DND-41 (cell line): ENCODE results near the gene NAGA.

Source experiments
- ATAC-seq: fragments of 200-7000 bp; cut with Tn5 transposase; 3 replicates; pipeline ENCODE4 v1.9.1; 2021; ENCODE audit warnings: low read depth; ENCODE audit not compliant: insufficient read depth
- DNase-seq: peaks from one replicate; pipeline ENCODE4 v3.0.0-alpha.2; 2020
- H2AFZ ChIP-seq: 2 replicates; pipeline ENCODE4 v1.6.0; 2012; ENCODE audit warnings: low read depth, low read length
- H3K27ac ChIP-seq: 2 replicates; pipeline ENCODE4 v1.5.1; 2012; ENCODE audit warnings: low read length, inconsistent platforms
- H3K27me3 ChIP-seq: fragments of 200-600 bp; sonication (generic); 2 replicates; pipeline ENCODE4 v1.6.0; 2012; ENCODE audit warnings: low read length, mild to moderate bottlenecking, inconsistent platforms; ENCODE audit not compliant: insufficient read depth, poor library complexity
- H3K36me3 ChIP-seq: 2 replicates; pipeline ENCODE4 v1.5.1; 2012; ENCODE audit warnings: low read length, inconsistent platforms; ENCODE audit not compliant: insufficient read depth
- H3K4me1 ChIP-seq: 2 replicates; pipeline ENCODE4 v1.5.1; 2012; ENCODE audit warnings: mild to moderate bottlenecking, low read length; ENCODE audit not compliant: insufficient read depth
- H3K4me2 ChIP-seq: 2 replicates; pipeline ENCODE4 v1.6.0; 2012; ENCODE audit warnings: mild to moderate bottlenecking, moderate library complexity, low read length, inconsistent platforms; ENCODE audit not compliant: insufficient read depth
- H3K4me3 ChIP-seq, 2 experiments: fragments of 200-600 bp in 1 of 2; shearing (Covaris generic) in 1 of 2; 2 replicates each; pipeline ENCODE4 v1.5.1; 2012 to 2016; ENCODE audit warnings: inconsistent platforms in 2 of 2, low read length in 2 of 2, mild to moderate bottlenecking in 2 of 2, low read depth in 1 of 2, moderate library complexity in 1 of 2
- H3K79me2 ChIP-seq: 2 replicates; pipeline ENCODE4 v1.6.0; 2012; ENCODE audit warnings: low read length, inconsistent platforms; ENCODE audit not compliant: insufficient read depth
- H3K9ac ChIP-seq: 2 replicates; pipeline ENCODE4 v1.6.0; 2012; ENCODE audit warnings: low read depth, mild to moderate bottlenecking, inconsistent platforms, low read length, moderate library complexity
- H3K9me3 ChIP-seq: 2 replicates; pipeline ENCODE4 v1.5.1; 2012; ENCODE audit warnings: low read length, moderate library complexity, mild to moderate bottlenecking, inconsistent platforms; ENCODE audit not compliant: insufficient read depth, severe bottlenecking
- H4K20me1 ChIP-seq: 2 replicates; pipeline ENCODE4 v1.6.0; 2012; ENCODE audit warnings: low read length; ENCODE audit not compliant: insufficient read depth
- EZH2 ChIP-seq: IDR thresholded peaks from 3 replicates; pipeline ENCODE4 v1.6.1; 2012; ENCODE audit warnings: borderline replicate concordance, low read depth, mild to moderate bottlenecking, moderate library complexity, low read length, inconsistent platforms; ENCODE audit not compliant: severe bottlenecking
- TF ChIP-seq, protein P1 (sequence below): IDR thresholded peaks from 2 replicates; pipeline ENCODE4 v1.5.1; 2012; ENCODE audit warnings: borderline replicate concordance, low read length, moderate library complexity, mild to moderate bottlenecking; ENCODE audit not compliant: poor library complexity, severe bottlenecking; ENCODE audit errors: extremely low read depth

The NAGA gene

DNA sequence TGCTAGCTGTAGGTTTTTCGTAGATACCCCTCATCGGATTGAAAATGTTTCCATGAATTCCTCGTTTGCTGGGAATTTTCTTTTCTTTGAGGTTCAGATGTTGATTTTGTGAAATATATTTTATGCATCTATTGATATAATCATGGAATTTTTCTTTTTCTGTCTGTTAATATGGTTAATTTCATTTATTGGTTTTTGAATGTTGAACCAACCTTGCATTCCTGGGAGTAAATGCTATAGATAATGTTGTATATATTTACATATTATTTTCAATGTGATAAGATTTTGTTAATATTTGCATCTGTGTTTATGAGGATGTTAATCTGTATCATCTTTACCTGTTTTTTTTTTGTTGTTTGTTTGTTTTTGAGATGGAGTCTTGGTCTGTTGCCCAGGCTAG, 30.6 kb upstream of the NAGA start:
- no peak overlapping the region for H3K4me2 ChIP-seq
- DNase-seq (no peak), ATAC-seq (no peak)
- H3K79me2 ChIP-seq: no peaks in the 10 kb centered on the region
- no peaks in the 10 kb centered on the region for H3K27me3 ChIP-seq
- TF ChIP-seq, protein P1, sequence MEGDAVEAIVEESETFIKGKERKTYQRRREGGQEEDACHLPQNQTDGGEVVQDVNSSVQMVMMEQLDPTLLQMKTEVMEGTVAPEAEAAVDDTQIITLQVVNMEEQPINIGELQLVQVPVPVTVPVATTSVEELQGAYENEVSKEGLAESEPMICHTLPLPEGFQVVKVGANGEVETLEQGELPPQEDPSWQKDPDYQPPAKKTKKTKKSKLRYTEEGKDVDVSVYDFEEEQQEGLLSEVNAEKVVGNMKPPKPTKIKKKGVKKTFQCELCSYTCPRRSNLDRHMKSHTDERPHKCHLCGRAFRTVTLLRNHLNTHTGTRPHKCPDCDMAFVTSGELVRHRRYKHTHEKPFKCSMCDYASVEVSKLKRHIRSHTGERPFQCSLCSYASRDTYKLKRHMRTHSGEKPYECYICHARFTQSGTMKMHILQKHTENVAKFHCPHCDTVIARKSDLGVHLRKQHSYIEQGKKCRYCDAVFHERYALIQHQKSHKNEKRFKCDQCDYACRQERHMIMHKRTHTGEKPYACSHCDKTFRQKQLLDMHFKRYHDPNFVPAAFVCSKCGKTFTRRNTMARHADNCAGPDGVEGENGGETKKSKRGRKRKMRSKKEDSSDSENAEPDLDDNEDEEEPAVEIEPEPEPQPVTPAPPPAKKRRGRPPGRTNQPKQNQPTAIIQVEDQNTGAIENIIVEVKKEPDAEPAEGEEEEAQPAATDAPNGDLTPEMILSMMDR: no peak
- H3K9me3 ChIP-seq: peaks cover 42% of the 10 kb centered on the region
- H3K4me3 ChIP-seq: no peak overlapping the region
- H2AFZ ChIP-seq: no peak overlapping the region
- no peaks in the 10 kb centered on the region for H4K20me1 ChIP-seq
- H3K4me1 ChIP-seq: no peaks in the 10 kb centered on the region
- no peak overlapping the region for H3K9ac ChIP-seq
- no peak overlapping the region for H3K27ac ChIP-seq
- H3K36me3 ChIP-seq: no peaks in the 10 kb centered on the region; the same call in 1 of the 2 replicates

DNA sequence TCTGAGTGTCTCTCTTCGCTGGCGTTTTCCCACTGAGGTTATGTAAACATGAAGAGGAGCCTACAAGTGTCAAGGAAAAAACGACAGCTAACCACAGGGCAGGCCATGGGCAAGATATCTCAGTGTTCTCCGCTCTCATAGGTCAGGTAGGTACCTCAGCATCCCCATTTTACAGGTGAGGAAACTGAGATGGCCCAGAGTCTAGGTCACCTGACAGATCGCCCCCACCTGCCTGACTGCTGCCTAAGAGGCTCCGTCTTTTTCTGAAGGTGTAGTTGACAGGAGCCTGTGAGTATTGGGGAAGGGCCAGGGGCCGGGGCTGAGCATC, 20.8 kb upstream of the NAGA start:
- H2AFZ ChIP-seq: peak overlapping the region; percentile 86
- TF ChIP-seq EZH2: no peak
- TF ChIP-seq, protein P1: no peak
- H3K9me3 ChIP-seq: no peaks in the 10 kb centered on the region
- H3K4me3 ChIP-seq: peak overlapping the region; percentile 50 to 92
- peak overlapping the region; percentile 77 for H3K27ac ChIP-seq
- H3K9ac ChIP-seq: peak overlapping the region; percentile 70
- DNase-seq (no peak), ATAC-seq (no peak)
- no peaks in the 10 kb centered on the region for H3K27me3 ChIP-seq
- H3K36me3 ChIP-seq: peaks cover 20% of the 10 kb centered on the region
- H3K79me2 ChIP-seq: peaks cover 37% of the 10 kb centered on the region
- H4K20me1 ChIP-seq: peaks cover 8% of the 10 kb centered on the region; the same call in 1 of the 2 replicates
- H3K4me2 ChIP-seq: peak overlapping the region; percentile 85
- H3K4me1 ChIP-seq: peaks cover 29% of the 10 kb centered on the region

DNA sequence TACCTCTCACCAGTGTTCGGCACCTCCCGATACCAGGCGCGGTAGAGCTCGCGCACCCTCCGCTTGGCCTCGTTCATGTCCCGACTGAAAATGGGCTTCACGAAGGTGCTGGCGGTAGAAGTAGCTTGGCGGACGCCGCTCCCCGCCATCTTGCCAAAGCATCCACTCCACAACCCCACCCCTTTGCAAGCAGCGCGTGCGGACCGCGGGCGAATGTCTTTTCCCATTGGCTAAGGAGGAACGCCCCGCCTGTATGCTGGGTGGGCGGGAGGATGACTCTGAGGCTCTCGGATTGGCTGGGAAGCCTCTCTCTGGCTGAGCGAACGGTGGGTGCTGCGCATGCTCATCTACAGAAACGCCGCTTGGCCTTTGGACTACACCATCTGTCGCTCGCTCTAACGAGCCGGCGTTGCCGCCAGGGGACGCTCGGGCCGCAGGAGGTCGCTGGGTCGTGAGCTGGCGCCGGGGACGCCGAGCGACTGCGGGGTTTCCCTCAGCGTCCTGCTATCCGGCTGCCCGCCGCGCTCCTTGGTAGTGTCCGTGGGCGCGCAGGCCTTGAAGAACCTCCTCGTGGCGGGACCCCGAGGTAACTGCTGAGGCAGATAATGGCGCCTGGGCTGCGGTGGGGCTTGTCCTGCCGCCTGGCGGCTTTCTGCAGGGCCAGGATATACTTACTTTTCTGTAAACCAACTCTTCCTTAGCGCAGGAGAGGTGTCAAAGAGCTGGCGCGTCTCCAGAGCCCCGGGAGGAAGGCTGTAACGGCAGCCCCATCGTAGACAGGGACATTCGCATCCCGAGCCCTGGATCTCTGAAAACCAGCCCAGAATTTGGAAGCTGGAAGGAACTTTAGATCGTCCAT, 20.2 kb upstream of the NAGA start, which contains the start of gene NDUFA6:
Gene NDUFA6, minus strand, starts transcription at position 177 of the 859 bp plus-strand sequence. Its CDS starts 28 bp downstream, at position 149.
- peak; percentile 95 for ATAC-seq
- Histone ChIP-seq H2AFZ (peak within 1 kb of the TSS; percentile 95), H3K36me3 (peaks cover 26% of the 10 kb centered on the region), H3K4me2 (peak within 1 kb of the TSS; percentile 88), H3K4me1 (peaks cover 29% of the 10 kb centered on the region), H4K20me1 (peaks cover 8% of the 10 kb centered on the region; the same call in 1 of the 2 replicates), H3K27me3 (no peaks in the 10 kb centered on the region), H3K9ac (peak within 1 kb of the TSS; percentile 79), H3K79me2 (peaks cover 43% of the 10 kb centered on the region), H3K27ac (peak within 1 kb of the TSS; percentile 91), H3K4me3 (peak within 1 kb of the TSS; percentile 81 to 92), H3K9me3 (no peaks in the 10 kb centered on the region)
- TF ChIP-seq, protein P1: peak; percentile 95
- no peak for TF ChIP-seq EZH2
- peak; percentile 99 for DNase-seq
